Neural cell (in vitro differentiated cells): Measurements from ENCODE around the gene ZNF132. TPM values are rescaled to one million over a fixed set of nuclear protein-coding genes. Genes with fewer than 3 reads are reported as not detected.

Experiments used
- H2AFZ ChIP-seq: fragments of 200-600, 300-800 bp; sonication (generic), shearing (Covaris generic); 2 replicates; pipeline ENCODE4 v1.6.0; 2014; ENCODE audit warnings: low read depth, mild to moderate bottlenecking, antibody characterized with exemption, low read length, moderate library complexity
- H3F3A ChIP-seq: fragments of 200-600 bp; shearing (Covaris generic); 2 replicates; pipeline ENCODE4 v1.6.1; 2016; ENCODE audit warnings: mild to moderate bottlenecking, moderate library complexity, mixed read lengths, antibody characterized with exemption, low read length; ENCODE audit not compliant: insufficient read depth, poor library complexity, severe bottlenecking
- H3K27ac ChIP-seq: fragments of 200-600, 300-800 bp; sonication (generic), shearing (Covaris generic); 2 replicates; pipeline ENCODE4 v1.5.1; 2014; ENCODE audit warnings: mild to moderate bottlenecking, low read length, moderate library complexity
- H3K27me3 ChIP-seq: fragments of 300-800, 200-600 bp; sonication (generic), shearing (Covaris generic); 2 replicates; pipeline ENCODE4 v1.6.0; 2014; ENCODE audit warnings: mild to moderate bottlenecking, low read depth, low read length, moderate library complexity; ENCODE audit not compliant: insufficient read depth
- H3K36me3 ChIP-seq: fragments of 300-800, 200-600 bp; sonication (generic), shearing (Covaris generic); 2 replicates; pipeline ENCODE4 v1.5.1; 2014; ENCODE audit warnings: mild to moderate bottlenecking, antibody characterized with exemption, low read length, moderate library complexity; ENCODE audit not compliant: insufficient read depth
- H3K4me2 ChIP-seq: fragments of 300-800, 200-600 bp; sonication (generic), shearing (Covaris generic); 2 replicates; pipeline ENCODE4 v1.6.0; 2014; ENCODE audit warnings: mild to moderate bottlenecking, low read length
- H3K4me3 ChIP-seq: fragments of 300-800, 200-600 bp; sonication (generic), shearing (Covaris generic); 2 replicates; pipeline ENCODE4 v1.5.1; 2014; ENCODE audit warnings: mild to moderate bottlenecking, low read length, moderate library complexity
- H3K79me2 ChIP-seq: fragments of 200-600 bp; shearing (Covaris generic); replicated peaks from 2 replicates; pipeline ENCODE4 v1.6.0; 2014; ENCODE audit warnings: mild to moderate bottlenecking, low read length, moderate library complexity; ENCODE audit not compliant: insufficient read depth
- H3K9ac ChIP-seq: fragments of 300-800, 200-600 bp; sonication (generic), shearing (Covaris generic); 2 replicates; pipeline ENCODE4 v1.6.1; 2016; ENCODE audit warnings: mild to moderate bottlenecking, low read length, mixed read lengths
- H3K9me2 ChIP-seq: fragments of 200-600 bp; shearing (Covaris generic); 2 replicates; pipeline ENCODE4 v1.6.1; 2016; ENCODE audit warnings: mild to moderate bottlenecking, low read length, mixed read lengths; ENCODE audit not compliant: insufficient read depth
- H3K9me3 ChIP-seq: fragments of 200-600, 300-800 bp; sonication (generic), shearing (Covaris generic); 2 replicates; pipeline ENCODE4 v1.6.1; 2016; ENCODE audit warnings: mild to moderate bottlenecking, mixed run types, low read length, moderate library complexity, mixed read lengths
- H4K20me1 ChIP-seq: fragments of 200-600 bp; shearing (Covaris generic); 2 replicates; pipeline ENCODE4 v1.6.1; 2016; ENCODE audit warnings: mild to moderate bottlenecking, mixed run types; ENCODE audit not compliant: insufficient read depth
- EP300 ChIP-seq: fragments of 450-650 bp; conservative IDR thresholded peaks from 2 replicates; pipeline ENCODE4 v1.6.1; 2014; ENCODE audit warnings: antibody characterized with exemption, mild to moderate bottlenecking, moderate library complexity; ENCODE audit not compliant: poor library complexity, severe bottlenecking
- EZH2 ChIP-seq: fragments of 200-600, 300-800 bp; shearing (Covaris generic), sonication (generic); IDR thresholded peaks from 2 replicates; pipeline ENCODE4 v1.6.1; 2014; ENCODE audit warnings: antibody characterized with exemption, low read length, borderline replicate concordance, mild to moderate bottlenecking; ENCODE audit not compliant: insufficient read depth, poor library complexity, severe bottlenecking
- MXI1 ChIP-seq: fragments of 450-650 bp; conservative IDR thresholded peaks from 2 replicates; pipeline ENCODE4 v1.6.1; 2014; ENCODE audit warnings: antibody characterized with exemption, mild to moderate bottlenecking; ENCODE audit not compliant: poor library complexity, severe bottlenecking
- POLR2AphosphoS5 ChIP-seq: IDR thresholded peaks from 2 replicates; pipeline ENCODE4 v1.6.1; 2012
- RAD21 ChIP-seq: fragments of 450-650 bp; conservative IDR thresholded peaks from 2 replicates; pipeline ENCODE4 v1.6.1; 2014; ENCODE audit warnings: antibody characterized with exemption, mild to moderate bottlenecking, moderate library complexity
- SMC3 ChIP-seq: fragments of 450-650 bp; conservative IDR thresholded peaks from 2 replicates; pipeline ENCODE4 v1.6.1; 2014; ENCODE audit warnings: antibody characterized with exemption, mild to moderate bottlenecking, moderate library complexity; ENCODE audit not compliant: poor library complexity
- TAF1 ChIP-seq: IDR thresholded peaks from 2 replicates; pipeline ENCODE4 v1.6.1; 2012; ENCODE audit warnings: low read depth
- polyA plus RNA-seq: library from polyadenylated mRNA; depleted of rRNA; stranded (reverse); fragments of >200 nt; gene quantifications from 2 replicates; pipeline ENCODE4 v1.2.3, GENCODE V29; 2014
- TF ChIP-seq, protein P1 (sequence below): IDR thresholded peaks from 2 replicates; pipeline ENCODE4 v1.6.1; 2012; ENCODE audit warnings: borderline replicate concordance
- TF ChIP-seq, protein P2 (sequence below): fragments of 450-650 bp; IDR thresholded peaks from 2 replicates; pipeline ENCODE4 v1.5.1; 2014; ENCODE audit warnings: antibody characterized with exemption, mild to moderate bottlenecking, moderate library complexity; ENCODE audit not compliant: poor library complexity, severe bottlenecking

The ZNF132 gene
- polyA plus RNA-seq, 1 donor from 2014 or later: 0.77 TPM

DNA sequence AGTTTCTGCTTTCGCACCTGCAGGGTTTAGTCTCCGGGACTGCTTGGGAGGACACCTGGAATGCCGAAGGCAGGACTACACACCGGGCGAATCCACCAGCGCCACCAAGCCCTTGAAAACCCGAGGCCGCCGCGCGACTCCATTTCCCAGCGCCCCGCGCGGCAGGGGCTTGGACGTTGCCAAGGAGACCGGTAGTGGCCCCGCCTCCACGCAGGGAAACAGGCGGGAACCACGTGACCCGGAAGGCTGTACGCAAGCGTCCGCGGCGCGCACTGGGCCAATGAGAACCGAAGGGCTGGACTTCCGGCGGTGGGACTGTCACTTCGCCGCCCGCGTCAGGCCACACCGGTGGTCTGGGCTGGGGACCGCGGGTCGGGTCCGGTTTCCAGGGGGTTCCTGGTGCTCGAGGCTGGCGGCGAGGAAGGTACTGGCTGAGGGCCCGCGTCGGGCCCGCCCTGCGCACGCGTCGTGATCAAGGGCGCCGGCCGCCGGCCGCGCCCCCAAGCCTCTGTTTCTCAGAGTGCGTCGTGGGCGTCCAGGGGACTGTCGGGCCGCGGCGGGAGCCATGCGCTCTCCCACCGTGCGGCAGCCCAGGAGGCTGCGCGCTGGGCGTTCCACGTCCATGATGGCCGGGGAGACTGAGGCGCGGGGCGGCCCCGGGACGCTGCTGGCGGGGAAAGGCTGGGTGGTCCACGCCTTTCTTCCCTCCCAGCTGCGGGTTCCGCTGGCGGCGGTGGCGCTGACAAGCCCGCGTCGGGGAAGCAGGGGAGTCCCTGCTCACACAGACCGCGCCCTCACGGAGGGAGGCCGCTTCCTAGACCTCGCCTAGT lies 27.0 kb upstream of the ZNF132 start, which contains the start of gene ZNF324:
TSS of gene ZNF324 (plus strand) at position 321 of the 830 bp plus-strand sequence. CDS start 2,106 bp downstream, outside the sequence.
- Histone ChIP-seq H3K27ac (peak within 1 kb of the TSS; percentile 69), H4K20me1 (no peaks in the 10 kb centered on the region), H3K9ac (peak within 1 kb of the TSS; percentile 76), H3K9me3 (no peaks in the 10 kb centered on the region), H2AFZ (peak within 1 kb of the TSS; percentile 82), H3K4me3 (peak within 1 kb of the TSS; percentile 97), H3K4me2 (peak within 1 kb of the TSS; percentile 51), H3K27me3 (no peaks in the 10 kb centered on the region), H3K79me2 (peaks cover 10% of the 10 kb centered on the region), H3K36me3 (no peaks in the 10 kb centered on the region), H3K9me2 (no peaks in the 10 kb centered on the region), H3F3A (no peaks in the 10 kb centered on the region)
- TF ChIP-seq EZH2 (no peak), MXI1 (peak; percentile 95), EP300 (peak; percentile 42), RAD21 (peak; percentile 33), SMC3 (peak; percentile 32), POLR2AphosphoS5 (peak; percentile 82), TAF1 (peak; percentile 44)
- TF ChIP-seq, protein P1, sequence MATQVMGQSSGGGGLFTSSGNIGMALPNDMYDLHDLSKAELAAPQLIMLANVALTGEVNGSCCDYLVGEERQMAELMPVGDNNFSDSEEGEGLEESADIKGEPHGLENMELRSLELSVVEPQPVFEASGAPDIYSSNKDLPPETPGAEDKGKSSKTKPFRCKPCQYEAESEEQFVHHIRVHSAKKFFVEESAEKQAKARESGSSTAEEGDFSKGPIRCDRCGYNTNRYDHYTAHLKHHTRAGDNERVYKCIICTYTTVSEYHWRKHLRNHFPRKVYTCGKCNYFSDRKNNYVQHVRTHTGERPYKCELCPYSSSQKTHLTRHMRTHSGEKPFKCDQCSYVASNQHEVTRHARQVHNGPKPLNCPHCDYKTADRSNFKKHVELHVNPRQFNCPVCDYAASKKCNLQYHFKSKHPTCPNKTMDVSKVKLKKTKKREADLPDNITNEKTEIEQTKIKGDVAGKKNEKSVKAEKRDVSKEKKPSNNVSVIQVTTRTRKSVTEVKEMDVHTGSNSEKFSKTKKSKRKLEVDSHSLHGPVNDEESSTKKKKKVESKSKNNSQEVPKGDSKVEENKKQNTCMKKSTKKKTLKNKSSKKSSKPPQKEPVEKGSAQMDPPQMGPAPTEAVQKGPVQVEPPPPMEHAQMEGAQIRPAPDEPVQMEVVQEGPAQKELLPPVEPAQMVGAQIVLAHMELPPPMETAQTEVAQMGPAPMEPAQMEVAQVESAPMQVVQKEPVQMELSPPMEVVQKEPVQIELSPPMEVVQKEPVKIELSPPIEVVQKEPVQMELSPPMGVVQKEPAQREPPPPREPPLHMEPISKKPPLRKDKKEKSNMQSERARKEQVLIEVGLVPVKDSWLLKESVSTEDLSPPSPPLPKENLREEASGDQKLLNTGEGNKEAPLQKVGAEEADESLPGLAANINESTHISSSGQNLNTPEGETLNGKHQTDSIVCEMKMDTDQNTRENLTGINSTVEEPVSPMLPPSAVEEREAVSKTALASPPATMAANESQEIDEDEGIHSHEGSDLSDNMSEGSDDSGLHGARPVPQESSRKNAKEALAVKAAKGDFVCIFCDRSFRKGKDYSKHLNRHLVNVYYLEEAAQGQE: no peak
- TF ChIP-seq, protein P2, sequence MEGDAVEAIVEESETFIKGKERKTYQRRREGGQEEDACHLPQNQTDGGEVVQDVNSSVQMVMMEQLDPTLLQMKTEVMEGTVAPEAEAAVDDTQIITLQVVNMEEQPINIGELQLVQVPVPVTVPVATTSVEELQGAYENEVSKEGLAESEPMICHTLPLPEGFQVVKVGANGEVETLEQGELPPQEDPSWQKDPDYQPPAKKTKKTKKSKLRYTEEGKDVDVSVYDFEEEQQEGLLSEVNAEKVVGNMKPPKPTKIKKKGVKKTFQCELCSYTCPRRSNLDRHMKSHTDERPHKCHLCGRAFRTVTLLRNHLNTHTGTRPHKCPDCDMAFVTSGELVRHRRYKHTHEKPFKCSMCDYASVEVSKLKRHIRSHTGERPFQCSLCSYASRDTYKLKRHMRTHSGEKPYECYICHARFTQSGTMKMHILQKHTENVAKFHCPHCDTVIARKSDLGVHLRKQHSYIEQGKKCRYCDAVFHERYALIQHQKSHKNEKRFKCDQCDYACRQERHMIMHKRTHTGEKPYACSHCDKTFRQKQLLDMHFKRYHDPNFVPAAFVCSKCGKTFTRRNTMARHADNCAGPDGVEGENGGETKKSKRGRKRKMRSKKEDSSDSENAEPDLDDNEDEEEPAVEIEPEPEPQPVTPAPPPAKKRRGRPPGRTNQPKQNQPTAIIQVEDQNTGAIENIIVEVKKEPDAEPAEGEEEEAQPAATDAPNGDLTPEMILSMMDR: peak; percentile 33

DNA sequence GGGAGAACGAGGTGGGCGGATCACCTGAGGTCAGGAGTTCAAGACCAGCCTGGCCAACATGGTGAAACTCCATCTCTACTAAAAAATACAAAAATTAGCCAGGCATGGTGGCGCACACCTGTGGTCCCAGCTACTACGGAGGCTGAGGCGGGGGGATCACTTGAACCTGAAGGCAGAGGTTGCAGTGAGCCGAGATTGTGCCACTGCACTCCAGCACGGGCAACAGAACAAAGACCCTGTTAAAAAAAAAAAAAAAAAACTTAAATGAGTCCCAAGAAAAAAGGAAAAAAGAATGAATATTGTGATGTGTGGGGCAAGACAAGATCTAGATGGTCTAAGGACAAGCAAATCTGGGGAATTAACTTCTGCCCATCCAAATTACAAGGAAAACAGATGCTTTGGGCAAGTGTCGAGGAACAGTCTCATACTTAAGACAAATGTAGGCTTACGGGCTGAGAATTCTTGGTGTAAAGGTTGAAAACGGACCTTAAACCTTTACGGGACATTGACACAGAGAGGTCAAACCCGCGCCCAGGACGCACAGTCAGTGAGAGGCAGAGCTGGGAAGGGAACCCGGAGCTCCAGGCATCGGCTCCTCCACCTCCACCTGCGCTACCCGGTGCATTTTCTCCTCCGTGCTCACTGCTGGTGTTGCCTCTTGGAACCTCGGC lies 26.3 kb upstream of the ZNF132 start:
- Histone ChIP-seq H3K9ac (peak overlapping the region; percentile 76), H3K9me2 (no peaks in the 10 kb centered on the region), H2AFZ (peak overlapping the region; percentile 82), H4K20me1 (no peaks in the 10 kb centered on the region), H3K79me2 (peaks cover 10% of the 10 kb centered on the region), H3K27ac (peak overlapping the region; percentile 27), H3K9me3 (no peaks in the 10 kb centered on the region), H3K27me3 (no peaks in the 10 kb centered on the region), H3K4me3 (peak overlapping the region; percentile 97), H3F3A (no peaks in the 10 kb centered on the region), H3K36me3 (no peaks in the 10 kb centered on the region), H3K4me2 (peak overlapping the region; percentile 3)
- TF ChIP-seq MXI1: no peak
- no peak for TF ChIP-seq EZH2
- TF ChIP-seq EP300: no peak
- TF ChIP-seq TAF1: no peak
- TF ChIP-seq, protein P2: no peak
